IMR-90 (cell line): Measurements from ENCODE around the gene PARD3. TPM values are rescaled to one million over a fixed set of nuclear protein-coding genes. Genes with fewer than 3 reads are reported as not detected.

ENCODE experiments used
- ATAC-seq: fragments of 200-7000 bp; cut with Tn5 transposase; 2 replicates; pipeline ENCODE4 v1.9.1; 2020; ENCODE audit warnings: low read depth, mild to moderate bottlenecking, moderate library complexity
- BruUV-seq: library from RNA; stranded (reverse); fragments of 400-500 nt; replicated peaks from 2 replicates; lab custom pipeline; 2021; lab: Mats Ljungman, UMichigan
- CTCF ChIA-PET: fragments of 300-600 bp; formaldehyde crosslinking; extraction: SDS; loops from one replicate; lab custom pipeline; 2021; ENCODE audit warnings: antibody characterized with exemption; lab: Yijun Ruan, JAX
- POLR2A ChIA-PET: fragments of 300-600 bp; sonication (Branson Sonifier 250); formaldehyde crosslinking; loops from one replicate; lab custom pipeline; 2022; ENCODE audit warnings: antibody characterized with exemption; ENCODE audit not compliant: unreplicated experiment; lab: Charles Lee
- DNase-seq: peaks from one replicate; pipeline ENCODE4 v3.0.0; 2013
- H2AFZ ChIP-seq: replicated peaks from 2 replicates; pipeline ENCODE3; 2013; ENCODE audit warnings: low read length, mild to moderate bottlenecking; ENCODE audit not compliant: poor library complexity
- H2AK5ac ChIP-seq: 2 replicates; pipeline ENCODE4 v1.6.1; 2013; ENCODE audit warnings: low read depth, low read length, inconsistent platforms
- H2AK9ac ChIP-seq: replicated peaks from 2 replicates; pipeline ENCODE3; 2013; ENCODE audit warnings: mild to moderate bottlenecking, low read depth, low read length, moderate library complexity; ENCODE audit not compliant: poor library complexity
- H2BK120ac ChIP-seq: 2 replicates; pipeline ENCODE4 v1.6.1; 2013; ENCODE audit warnings: low read depth, low read length, inconsistent platforms
- H2BK15ac ChIP-seq: 3 replicates; pipeline ENCODE4 v1.6.1; 2013; ENCODE audit warnings: low read depth, low read length, inconsistent platforms
- H2BK20ac ChIP-seq: 2 replicates; pipeline ENCODE4 v1.6.1; 2013; ENCODE audit warnings: low read depth, mild to moderate bottlenecking, inconsistent platforms, low read length, moderate library complexity
- H2BK5ac ChIP-seq: 2 replicates; pipeline ENCODE4 v1.6.1; 2013; ENCODE audit warnings: mild to moderate bottlenecking, low read depth, low read length, inconsistent platforms; ENCODE audit not compliant: poor library complexity, severe bottlenecking
- H3K14ac ChIP-seq: replicated peaks from 2 replicates; pipeline ENCODE4 v1.6.1; 2013; ENCODE audit warnings: low read depth, low read length, inconsistent platforms
- H3K18ac ChIP-seq: 2 replicates; pipeline ENCODE4 v1.6.1; 2013; ENCODE audit warnings: low read depth, low read length, control low read depth
- H3K23ac ChIP-seq: 2 replicates; pipeline ENCODE4 v1.6.1; 2013; ENCODE audit warnings: low read depth, low read length, inconsistent platforms
- H3K27ac ChIP-seq: 2 replicates; pipeline ENCODE4 v1.5.1; 2013; ENCODE audit warnings: mild to moderate bottlenecking, control low read depth, low read length; ENCODE audit not compliant: insufficient read depth
- H3K27me3 ChIP-seq: 2 replicates; pipeline ENCODE4 v1.6.1; 2013; ENCODE audit warnings: low read length; ENCODE audit not compliant: control insufficient read depth, insufficient read depth
- H3K36me3 ChIP-seq: 2 replicates; pipeline ENCODE4 v1.6.1; 2013; ENCODE audit warnings: low read length, mixed read lengths; ENCODE audit not compliant: control insufficient read depth, insufficient read depth
- H3K4ac ChIP-seq: 2 replicates; pipeline ENCODE4 v1.6.1; 2013; ENCODE audit warnings: low read depth, low read length, inconsistent platforms
- H3K4me1 ChIP-seq: 2 replicates; pipeline ENCODE4 v1.6.1; 2013; ENCODE audit warnings: low read length, mixed read lengths; ENCODE audit not compliant: control insufficient read depth, insufficient read depth
- H3K4me2 ChIP-seq: 2 replicates; pipeline ENCODE4 v1.6.1; 2013; ENCODE audit warnings: low read depth, mild to moderate bottlenecking, control low read depth, low read length, moderate library complexity
- H3K4me3 ChIP-seq: 2 replicates; pipeline ENCODE4 v1.5.1; 2013; ENCODE audit warnings: low read depth, mild to moderate bottlenecking, control low read depth, low read length, moderate library complexity; ENCODE audit not compliant: insufficient read depth
- H3K56ac ChIP-seq: 2 replicates; pipeline ENCODE4 v1.6.1; 2013; ENCODE audit warnings: low read length, inconsistent platforms; ENCODE audit not compliant: insufficient read depth; ENCODE audit errors: extremely low read depth
- H3K79me1 ChIP-seq, 2 experiments: 2 replicates each; pipeline ENCODE4 v1.6.1; 2013; ENCODE audit warnings: low read length in 2 of 2, inconsistent platforms in 1 of 2, low read depth in 1 of 2
- H3K9ac ChIP-seq: 2 replicates; pipeline ENCODE4 v1.6.1; 2013; ENCODE audit warnings: low read depth, low read length, control low read depth
- H3K9me1 ChIP-seq: 2 replicates; pipeline ENCODE4 v1.6.1; 2013; ENCODE audit warnings: low read length, inconsistent platforms; ENCODE audit not compliant: insufficient read depth
- H3K9me3 ChIP-seq: 2 replicates; pipeline ENCODE4 v1.6.1; 2013; ENCODE audit warnings: low read length; ENCODE audit not compliant: control insufficient read depth, insufficient read depth
- H4K20me1 ChIP-seq: 2 replicates; pipeline ENCODE4 v1.6.1; 2013; ENCODE audit warnings: low read length, inconsistent platforms; ENCODE audit not compliant: insufficient read depth
- H4K5ac ChIP-seq: 2 replicates; pipeline ENCODE4 v1.6.1; 2013; ENCODE audit warnings: mild to moderate bottlenecking, low read depth, low read length, control low read depth
- H4K8ac ChIP-seq, 2 experiments: 2 replicates each; pipeline ENCODE4 v1.6.1; 2013; ENCODE audit warnings: low read depth in 2 of 2, low read length in 2 of 2, control low read depth in 1 of 2, inconsistent platforms in 1 of 2
- H4K91ac ChIP-seq: 2 replicates; pipeline ENCODE4 v1.6.1; 2013; ENCODE audit warnings: low read depth, low read length, inconsistent platforms; ENCODE audit not compliant: insufficient read depth
- CEBPB ChIP-seq: IDR thresholded peaks from 2 replicates; pipeline ENCODE4 v1.6.1; 2012; ENCODE audit warnings: low read depth, low read length, improper control_type of control experiment
- FOS ChIP-seq: fragments of 150-350 bp; IDR thresholded peaks from 2 replicates; pipeline ENCODE4 v1.6.1; 2016; ENCODE audit warnings: low read depth, low read length
- MAZ ChIP-seq: IDR thresholded peaks from 2 replicates; pipeline ENCODE4 v1.6.1; 2012; ENCODE audit warnings: low read depth, mild to moderate bottlenecking, low read length, improper control_type of control experiment, moderate library complexity, borderline replicate concordance
- POLR2A ChIP-seq: IDR thresholded peaks from 2 replicates; pipeline ENCODE4 v1.6.1; 2012; ENCODE audit warnings: mild to moderate bottlenecking, low read depth, low read length
- WGBS, 2 experiments: methylation state at CpG; one replicate each; pipeline versions ENCODE4 v1.1.5 to v1.1.7; 2013; ENCODE audit warnings: missing lambda C conversion rate in 2 of 2; ENCODE audit not compliant: insufficient read length in 1 of 2; ENCODE audit errors: extremely low coverage in 2 of 2; 5-methylcytosine and 5-hydroxymethylcytosine counted together
- dilution Hi-C: fragments of 300-500 bp; cut with HindIII; formaldehyde crosslinking; loops from one replicate; pipeline ENCODE4 v1.14.3; 2018; ENCODE audit warnings: low sequenced_read_pairs; ENCODE audit not compliant: unreplicated experiment
- in situ Hi-C: fragments of 300-500 bp; cut with MboI; formaldehyde crosslinking; loops from 3 replicates; pipeline ENCODE4 v1.14.3; 2019; ENCODE audit warnings: low sequenced_read_pairs, inconsistent platforms, mixed read lengths
- intact Hi-C: fragments of 100-400 bp; cut with micrococcal nuclease; formaldehyde crosslinking; loops from 2 replicates; pipeline ENCODE4 v1.10.0; 2022
- polyA plus RNA-seq, 3 experiments: library from polyadenylated mRNA; depleted of rRNA; stranded (reverse); fragments of >200 nt; gene quantifications; 2 replicates each; pipeline ENCODE4 v1.2.3, GENCODE V29; 2012; ENCODE audit warnings: low replicate concordance in 1 of 3
- total RNA-seq: library from RNA; depleted of rRNA; stranded (reverse); fragments of >200 nt; gene quantifications from 2 replicates; pipeline ENCODE4 v1.2.3, GENCODE V29; 2012

PARD3 gene
- total and polyA plus RNA-seq, 2 of the 4 experiments (the other 2 are of a cell fraction) = 14.6 to 37.5 TPM

DNA sequence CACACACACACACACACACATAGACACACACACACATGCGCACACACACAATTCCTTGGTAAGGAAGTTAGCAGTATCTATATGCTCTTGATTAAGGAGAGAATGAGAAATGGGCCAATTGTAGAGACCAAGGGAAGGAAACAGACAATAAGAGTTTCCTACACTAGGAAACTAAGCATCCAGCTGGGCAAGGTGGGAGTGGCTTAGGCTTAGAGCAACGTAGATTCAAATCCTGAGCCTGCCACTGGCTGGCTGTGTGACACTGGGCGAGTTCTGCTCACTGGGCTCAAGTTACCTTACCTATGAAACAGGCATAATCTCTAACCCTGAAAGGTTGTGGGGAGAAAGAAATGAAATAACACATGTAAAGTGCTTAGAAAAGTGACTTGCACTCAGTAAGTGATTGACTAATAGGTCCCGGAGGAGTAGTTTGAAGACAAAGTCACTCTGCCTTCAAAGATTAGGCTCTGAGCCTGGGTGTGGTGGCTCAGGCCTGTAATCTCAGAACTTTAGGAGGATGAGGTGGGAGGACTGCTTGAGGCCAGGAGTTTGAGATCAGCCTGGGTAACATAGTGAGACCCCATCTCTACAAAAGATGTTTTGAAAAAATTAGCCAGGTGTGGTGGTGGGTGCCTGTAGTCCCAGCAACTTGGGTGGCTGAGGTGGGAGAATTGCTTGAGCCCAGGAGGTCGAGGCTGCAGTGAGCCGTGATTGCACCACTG is 701.4 kb downstream of the PARD3 start:
- H3K4me3 ChIP-seq = no peak overlapping the region
- POLR2A ChIA-PET = no interaction called here
- H3K4me2 ChIP-seq = no peak overlapping the region
- no peak overlapping the region for H4K5ac ChIP-seq
- H3K27me3 ChIP-seq = no peaks in the 10 kb centered on the region
- H2BK5ac ChIP-seq = no peak overlapping the region
- no peak overlapping the region for H2AK5ac ChIP-seq
- H3K18ac ChIP-seq = no peak overlapping the region
- H3K9me1 ChIP-seq = no peaks in the 10 kb centered on the region; the same call in 1 of the 2 replicates
- H2BK20ac ChIP-seq = no peak overlapping the region
- H4K8ac ChIP-seq = no peak overlapping the region
- no peaks in the 10 kb centered on the region for H3K36me3 ChIP-seq
- no TSS peak for BruUV-seq
- no peaks in the 10 kb centered on the region; the same call in 1 of the 2 replicates for H3K9me3 ChIP-seq
- no peak overlapping the region for H3K27ac ChIP-seq
- in situ Hi-C loops (loop anchor here (25.0 kb wide), 1 partner anchor 776 kb away; the partner anchor contains the start of gene NRP1), dilution Hi-C loops (no loop called here), intact Hi-C loops (no loop called here)
- no peak overlapping the region for H2AK9ac ChIP-seq
- H3K56ac ChIP-seq = no peak overlapping the region
- CTCF ChIA-PET = no interaction called here
- TF ChIP-seq FOS (no peak), CEBPB (no peak), MAZ (no peak), POLR2A (no peak)
- H4K91ac ChIP-seq = no peak overlapping the region
- H3K4ac ChIP-seq = no peak overlapping the region
- H4K20me1 ChIP-seq = no peaks in the 10 kb centered on the region
- no peak overlapping the region for H2BK15ac ChIP-seq
- ATAC-seq (no peak), DNase-seq (no peak)
- peaks cover 4% of the 10 kb centered on the region for H3K4me1 ChIP-seq
- H3K23ac ChIP-seq = no peak overlapping the region
- H3K9ac ChIP-seq = no peak overlapping the region
- no peak overlapping the region for H3K14ac ChIP-seq
- no peak overlapping the region for H2BK120ac ChIP-seq
- no CpG with 5 or more reads among the region's 6 CpGs for WGBS, 2 experiments
- H3K79me1 ChIP-seq = no peaks in the 10 kb centered on the region
- H2AFZ ChIP-seq = no peak overlapping the region
